ENCODE data around the gene NOS1AP.
A peak's percentile ranks its signal among the peaks of the same experiment; 100 is the strongest.

The NOS1AP gene

GRCh38 chr1:162069334-162070093, at the start of gene NOS1AP:
Gene NOS1AP (plus strand): TSS chr1:162069691. CDS start chr1:162070178, 487 bp downstream.
- no peak for TF ChIP-seq JUND (IDR thresholded peaks at IDR 0.05; ENCODE audit: low read depth)
- in situ Hi-C loops (cut with HindIII; ENCODE audit: low pct_unique_long_range_greater_than_20kb, low sequenced_read_pairs) = no loop called here
- peak; percentile 87 to 89 for DNase-seq (ENCODE audit: low read depth in 1 of 2, low spot score in 1 of 2)

DNA sequence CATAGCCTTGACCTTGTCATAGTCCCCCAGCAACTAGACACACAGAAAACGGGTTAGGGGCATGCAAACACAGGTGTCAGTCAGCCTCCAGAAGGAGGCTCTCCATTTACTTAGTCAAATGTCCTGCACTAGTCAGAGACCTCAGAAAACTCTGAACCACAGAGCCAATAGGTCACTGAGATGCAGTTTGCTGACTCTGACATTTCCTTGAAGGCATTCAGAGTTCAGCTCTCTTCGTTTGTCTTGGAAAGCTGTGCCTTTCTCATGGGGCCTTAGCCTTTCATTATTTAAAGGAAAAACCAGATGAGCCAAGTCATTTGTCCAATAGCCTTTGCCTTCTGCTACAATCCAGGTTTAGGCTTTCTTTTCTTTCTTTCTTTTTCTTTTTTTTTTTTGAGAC, 49.3 kb upstream of the NOS1AP start:
- DNase-seq (ENCODE audit: low read depth in 1 of 2, low spot score in 1 of 2) = no peak
- no peak for TF ChIP-seq JUND (IDR thresholded peaks at IDR 0.05; ENCODE audit: low read depth)
- in situ Hi-C loops (cut with HindIII; ENCODE audit: low pct_unique_long_range_greater_than_20kb, low sequenced_read_pairs) = no loop called here

GRCh38 chr1:162021124-162021523, 48.4 kb upstream of the NOS1AP start:
- TF ChIP-seq JUND (IDR thresholded peaks at IDR 0.05; ENCODE audit: low read depth) = no peak
- in situ Hi-C loops (cut with HindIII; ENCODE audit: low pct_unique_long_range_greater_than_20kb, low sequenced_read_pairs) = no loop called here
- DNase-seq (ENCODE audit: low read depth in 1 of 2, low spot score in 1 of 2) = no peak

GRCh38 chr1:162022626-162023025, 46.9 kb upstream of the NOS1AP start:
- TF ChIP-seq JUND (IDR thresholded peaks at IDR 0.05; ENCODE audit: low read depth) = no peak
- no peak for DNase-seq (ENCODE audit: low read depth in 1 of 2, low spot score in 1 of 2)
- in situ Hi-C loops (cut with HindIII; ENCODE audit: low pct_unique_long_range_greater_than_20kb, low sequenced_read_pairs) = no loop called here

- no peak for DNase-seq (ENCODE audit: low read depth in 1 of 2, low spot score in 1 of 2)
- TF ChIP-seq JUND (IDR thresholded peaks at IDR 0.05; ENCODE audit: low read depth) = no peak
- in situ Hi-C loops (cut with HindIII; ENCODE audit: low pct_unique_long_range_greater_than_20kb, low sequenced_read_pairs) = no loop called here
Measured at GRCh38 chr1:162023181-162023546, 46.3 kb upstream of the NOS1AP start.

DNA sequence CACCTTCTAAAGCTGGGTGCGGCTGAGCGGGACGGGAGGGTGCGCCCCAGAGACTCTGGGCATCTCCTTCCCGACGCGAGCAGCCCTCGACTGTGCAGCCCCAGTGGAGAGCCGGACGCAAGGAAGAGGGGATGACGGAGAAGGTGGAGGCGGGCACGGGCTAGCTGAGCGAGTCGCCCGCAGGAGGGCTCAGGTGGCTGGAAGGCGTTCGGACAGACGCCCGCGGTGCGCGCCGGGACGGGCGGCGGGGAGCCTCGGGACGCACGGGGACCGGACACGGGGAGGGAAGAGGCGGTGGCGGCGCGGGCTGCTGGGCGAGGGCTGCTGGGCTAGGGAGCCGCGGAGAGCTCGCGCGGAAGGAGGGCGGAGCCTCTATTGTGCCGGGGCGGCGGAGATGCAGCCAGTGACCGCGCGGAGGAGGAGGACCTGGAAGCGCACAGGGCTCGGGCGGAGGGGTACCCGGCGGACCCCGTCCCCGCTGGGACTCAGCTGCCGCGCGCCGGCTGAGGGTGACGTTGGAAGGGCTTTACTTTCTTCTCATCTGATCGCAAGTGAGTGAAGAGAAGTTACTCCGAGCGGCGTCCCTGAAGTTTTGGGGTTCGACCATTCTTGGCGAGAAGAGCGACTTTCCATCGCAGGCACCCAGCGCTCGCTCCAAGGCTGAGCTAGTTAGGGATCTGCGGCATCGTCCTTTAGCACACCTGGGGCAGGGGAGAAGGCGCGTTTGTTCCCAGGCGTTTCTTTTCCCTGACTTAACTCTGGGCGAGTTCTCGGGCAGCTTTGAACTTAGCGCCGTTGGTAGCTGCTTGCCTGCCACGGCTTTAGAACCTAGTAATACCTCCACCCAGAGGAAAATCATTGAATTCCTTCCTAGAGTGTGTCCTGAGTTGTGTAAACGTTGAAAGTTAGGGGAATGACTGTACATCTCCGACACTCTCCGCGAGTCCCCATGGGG, 45.7 kb upstream of the NOS1AP start, which contains the start of gene OLFML2B:
TSS of gene OLFML2B (minus strand) at position 323 of the 955 bp plus-strand sequence. CDS start 439 bp downstream, outside the sequence.
- in situ Hi-C loops (cut with HindIII; ENCODE audit: low pct_unique_long_range_greater_than_20kb, low sequenced_read_pairs) = no loop called here
- DNase-seq (ENCODE audit: low read depth in 1 of 2, low spot score in 1 of 2) = peak; percentile 66 to 76
- TF ChIP-seq JUND (IDR thresholded peaks at IDR 0.05; ENCODE audit: low read depth) = no peak

GRCh38 chr1:162025541-162025940, 44.0 kb upstream of the NOS1AP start:
- DNase-seq (ENCODE audit: low read depth in 1 of 2, low spot score in 1 of 2) = no peak
- TF ChIP-seq JUND (IDR thresholded peaks at IDR 0.05; ENCODE audit: low read depth) = no peak
- in situ Hi-C loops (cut with HindIII; ENCODE audit: low pct_unique_long_range_greater_than_20kb, low sequenced_read_pairs) = no loop called here

GRCh38 chr1:162026881-162027280, 42.6 kb upstream of the NOS1AP start:
- no peak for TF ChIP-seq JUND (IDR thresholded peaks at IDR 0.05; ENCODE audit: low read depth)
- in situ Hi-C loops (cut with HindIII; ENCODE audit: low pct_unique_long_range_greater_than_20kb, low sequenced_read_pairs) = no loop called here
- DNase-seq (ENCODE audit: low read depth in 1 of 2, low spot score in 1 of 2) = no peak

DNA sequence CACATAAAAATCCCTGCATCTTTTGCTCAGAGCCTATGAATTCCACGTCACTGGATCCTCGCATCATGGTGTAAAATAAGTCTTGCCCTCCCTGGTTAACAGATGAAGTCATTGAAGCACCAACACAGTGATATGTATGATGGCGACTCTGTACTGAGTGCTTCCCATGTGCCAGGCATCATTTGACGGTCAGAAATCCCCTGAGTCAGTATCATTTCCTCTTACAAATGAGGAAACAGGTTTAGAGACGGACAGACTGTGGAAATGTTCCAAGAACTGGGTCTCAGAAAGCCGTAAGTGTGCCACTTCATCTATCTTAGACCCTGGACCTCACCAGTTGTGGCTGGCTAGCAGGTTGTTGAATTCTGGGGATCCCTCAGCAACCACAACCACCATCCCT, 40.8 kb upstream of the NOS1AP start:
- no peak for DNase-seq (ENCODE audit: low read depth in 1 of 2, low spot score in 1 of 2)
- in situ Hi-C loops (cut with HindIII; ENCODE audit: low pct_unique_long_range_greater_than_20kb, low sequenced_read_pairs) = no loop called here
- TF ChIP-seq JUND (IDR thresholded peaks at IDR 0.05; ENCODE audit: low read depth) = no peak

DNA sequence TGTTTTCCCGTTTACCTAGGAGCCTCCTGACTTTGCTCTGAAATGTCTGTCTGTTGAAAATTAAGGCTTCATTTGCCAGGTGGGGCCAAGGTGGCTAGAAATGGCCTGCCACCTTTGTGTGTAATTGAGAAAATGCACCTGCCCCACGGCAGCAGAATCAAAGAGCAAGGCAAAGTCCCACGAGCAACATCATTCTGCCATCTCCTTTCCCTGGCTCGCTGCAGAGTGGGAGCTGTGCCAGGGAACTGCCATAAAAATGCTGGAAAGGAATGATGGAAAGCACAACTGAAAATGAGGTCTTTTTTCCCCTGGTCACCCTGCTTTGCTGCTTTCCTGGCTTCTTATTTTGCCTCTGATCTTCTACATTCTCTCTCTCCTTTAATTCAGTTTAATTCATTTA, 40.3 kb upstream of the NOS1AP start:
- DNase-seq (ENCODE audit: low read depth in 1 of 2, low spot score in 1 of 2) = no peak
- in situ Hi-C loops (cut with HindIII; ENCODE audit: low pct_unique_long_range_greater_than_20kb, low sequenced_read_pairs) = no loop called here

DNA sequence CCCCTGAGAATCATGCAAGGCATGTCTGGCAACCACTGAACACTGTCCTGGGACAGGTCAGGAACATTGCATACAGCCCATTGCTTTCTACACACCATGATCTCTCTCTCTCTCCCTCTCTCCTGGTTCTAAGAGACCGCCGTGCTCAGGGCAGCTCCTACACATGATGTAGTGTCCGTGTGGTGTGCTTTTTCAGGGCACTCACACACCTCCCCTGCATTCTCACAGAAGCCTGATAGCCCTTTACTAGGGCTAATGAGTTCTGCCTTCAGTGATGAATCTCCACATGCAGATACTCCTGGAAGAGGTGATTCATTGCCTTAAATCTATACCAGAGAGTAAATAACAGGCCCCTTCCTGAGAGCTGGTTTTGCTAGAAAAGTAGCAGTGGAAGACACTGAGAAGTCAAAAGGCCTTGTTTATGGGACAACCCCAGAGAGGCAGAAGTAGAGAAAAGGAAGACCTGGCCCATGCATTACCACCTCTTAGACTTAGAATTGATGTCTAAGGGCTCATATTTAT, 38.7 kb upstream of the NOS1AP start:
- in situ Hi-C loops (cut with HindIII; ENCODE audit: low pct_unique_long_range_greater_than_20kb, low sequenced_read_pairs) = no loop called here
- no peak for DNase-seq (ENCODE audit: low read depth in 1 of 2, low spot score in 1 of 2)
- no peak for TF ChIP-seq JUND (IDR thresholded peaks at IDR 0.05; ENCODE audit: low read depth)

More for the DNA sequence above, 40.3 kb upstream of the NOS1AP start:
- no peak for TF ChIP-seq JUND (IDR thresholded peaks at IDR 0.05; ENCODE audit: low read depth)

- TF ChIP-seq JUND (IDR thresholded peaks at IDR 0.05; ENCODE audit: low read depth) = no peak
- in situ Hi-C loops (cut with HindIII; ENCODE audit: low pct_unique_long_range_greater_than_20kb, low sequenced_read_pairs) = no loop called here
Measured at GRCh38 chr1:162033428-162033827, 36.1 kb upstream of the NOS1AP start.

GRCh38 chr1:162035241-162035640, 34.2 kb upstream of the NOS1AP start:
- TF ChIP-seq JUND (IDR thresholded peaks at IDR 0.05; ENCODE audit: low read depth) = no peak
- no peak for DNase-seq (ENCODE audit: low read depth in 1 of 2, low spot score in 1 of 2)
- in situ Hi-C loops (cut with HindIII; ENCODE audit: low pct_unique_long_range_greater_than_20kb, low sequenced_read_pairs) = no loop called here

More at GRCh38 chr1:162033428-162033827, 36.1 kb upstream of the NOS1AP start:
- no peak for DNase-seq (ENCODE audit: low read depth in 1 of 2, low spot score in 1 of 2)

All from T47D (cell line).